Right forelimb (tissue), 1 donor: ENCODE measurements around the gene SIL1.
"Not testable (repeated sequence)": the region's sequence is repeated elsewhere in the genome, so short reads cannot be mapped to it uniquely, and the experiment has no call there.

ENCODE experiments used
- DNase-seq: peaks from one replicate; pipeline ENCODE4 v3.0.0-alpha.2; 2018

SIL1 gene

GRCh38 chr5:139199321-139199720 lies 1.2 kb upstream of the SIL1 start:
- DNase-seq = no peak

- no peak for DNase-seq
These were observed 1.7 kb downstream of the SIL1 start for GRCh38 chr5:139196296-139196956.

GRCh38 chr5:139194486-139194885 lies 3.7 kb downstream of the SIL1 start:
- DNase-seq = no peak

GRCh38 chr5:139193928-139194327 lies 4.2 kb downstream of the SIL1 start:
- DNase-seq = no peak

GRCh38 chr5:139192906-139193305 lies 5.3 kb downstream of the SIL1 start:
- DNase-seq = not testable (repeated sequence)

- not testable (repeated sequence) for DNase-seq
These were observed 6.2 kb downstream of the SIL1 start for GRCh38 chr5:139191954-139192353.

- DNase-seq = no peak
These were observed 8.0 kb downstream of the SIL1 start for GRCh38 chr5:139190125-139190524.

- DNase-seq = no peak
These were observed 9.5 kb downstream of the SIL1 start for GRCh38 chr5:139188558-139189270.

GRCh38 chr5:139186752-139187326 lies 11.3 kb downstream of the SIL1 start:
- DNase-seq = no peak

GRCh38 chr5:139186261-139186660 lies 11.9 kb downstream of the SIL1 start:
- DNase-seq = no peak

GRCh38 chr5:139185589-139185988 lies 12.6 kb downstream of the SIL1 start:
- DNase-seq = no peak

GRCh38 chr5:139183502-139183901 lies 14.7 kb downstream of the SIL1 start:
- no peak for DNase-seq

- no peak for DNase-seq
These were observed 15.5 kb downstream of the SIL1 start for GRCh38 chr5:139182528-139183296.

GRCh38 chr5:139181835-139182452 lies 16.2 kb downstream of the SIL1 start:
- no peak for DNase-seq

GRCh38 chr5:139181322-139181730 lies 16.8 kb downstream of the SIL1 start:
- DNase-seq = no peak

- DNase-seq = no peak
These were observed 17.3 kb downstream of the SIL1 start for GRCh38 chr5:139180850-139181249.

GRCh38 chr5:139179778-139180513 lies 18.2 kb downstream of the SIL1 start:
- not testable (repeated sequence) for DNase-seq

- DNase-seq = no peak
These were observed 19.2 kb downstream of the SIL1 start for GRCh38 chr5:139178935-139179334.

GRCh38 chr5:139178589-139178917 lies 19.6 kb downstream of the SIL1 start:
- no peak for DNase-seq

GRCh38 chr5:139177809-139178588 lies 20.2 kb downstream of the SIL1 start:
- no peak for DNase-seq

- DNase-seq = not testable (repeated sequence)
These were observed 20.9 kb downstream of the SIL1 start for GRCh38 chr5:139177281-139177680.

- not testable (repeated sequence) for DNase-seq
These were observed 23.8 kb downstream of the SIL1 start for GRCh38 chr5:139174382-139174781.
